Activated naive CD8-positive, alpha-beta T cell (primary cell): ENCODE data around the gene ALDH3B1.

Experiments
- H3K27ac Mint-ChIP-seq: one replicate; pipeline ENCODE4 v1.8.0; 2021; ENCODE audit warnings: mixed read lengths
- H3K27me3 Mint-ChIP-seq: one replicate; pipeline ENCODE4 v1.8.0; 2021; ENCODE audit warnings: mixed read lengths
- H3K36me3 Mint-ChIP-seq: one replicate; pipeline ENCODE4 v1.8.0; 2021; ENCODE audit warnings: mixed read lengths
- H3K4me1 Mint-ChIP-seq: one replicate; pipeline ENCODE4 v1.8.0; 2021; ENCODE audit warnings: low read depth, mixed read lengths
- H3K4me3 Mint-ChIP-seq: one replicate; pipeline ENCODE4 v1.8.0; 2021; ENCODE audit warnings: mild to moderate bottlenecking, mixed read lengths
- H3K9me3 Mint-ChIP-seq: one replicate; pipeline ENCODE4 v1.8.0; 2021; ENCODE audit warnings: low read depth, mixed read lengths

The ALDH3B1 gene

GRCh38 chr11:68016161-68016903, 6.2 kb downstream of the ALDH3B1 start:
- Mint-ChIP-seq H3K36me3 (no peaks in the 10 kb centered on the region), H3K27me3 (no peaks in the 10 kb centered on the region), H3K27ac (no peak overlapping the region), H3K4me1 (no peaks in the 10 kb centered on the region), H3K9me3 (no peaks in the 10 kb centered on the region), H3K4me3 (no peak overlapping the region)

- Mint-ChIP-seq H3K4me1 (no peaks in the 10 kb centered on the region), H3K27me3 (no peaks in the 10 kb centered on the region), H3K36me3 (no peaks in the 10 kb centered on the region), H3K9me3 (no peaks in the 10 kb centered on the region), H3K27ac (no peak overlapping the region), H3K4me3 (no peak overlapping the region)
Measured at GRCh38 chr11:68016904-68017817, 7.0 kb downstream of the ALDH3B1 start.

- Mint-ChIP-seq H3K4me1 (no peaks in the 10 kb centered on the region), H3K27ac (no peak overlapping the region), H3K36me3 (no peaks in the 10 kb centered on the region)
Measured at GRCh38 chr11:68017980-68018729, 8.0 kb downstream of the ALDH3B1 start.

GRCh38 chr11:68018730-68019190, 8.6 kb downstream of the ALDH3B1 start:
- Mint-ChIP-seq H3K4me1 (no peaks in the 10 kb centered on the region), H3K27ac (no peak overlapping the region), H3K27me3 (no peaks in the 10 kb centered on the region), H3K4me3 (no peak overlapping the region), H3K9me3 (no peaks in the 10 kb centered on the region), H3K36me3 (no peaks in the 10 kb centered on the region)

More at GRCh38 chr11:68017980-68018729, 8.0 kb downstream of the ALDH3B1 start:
- Mint-ChIP-seq H3K9me3 (no peaks in the 10 kb centered on the region), H3K27me3 (no peaks in the 10 kb centered on the region), H3K4me3 (no peak overlapping the region)

- Mint-ChIP-seq H3K4me3 (no peak overlapping the region), H3K4me1 (no peaks in the 10 kb centered on the region), H3K27me3 (no peaks in the 10 kb centered on the region), H3K9me3 (peaks cover 3% of the 10 kb centered on the region), H3K27ac (no peak overlapping the region), H3K36me3 (no peaks in the 10 kb centered on the region)
Measured at GRCh38 chr11:68019486-68019885, 9.4 kb downstream of the ALDH3B1 start.

GRCh38 chr11:68020575-68020974, 10.4 kb downstream of the ALDH3B1 start:
- Mint-ChIP-seq H3K27me3 (no peaks in the 10 kb centered on the region), H3K4me3 (no peak overlapping the region), H3K4me1 (no peaks in the 10 kb centered on the region), H3K36me3 (peaks cover 3% of the 10 kb centered on the region), H3K9me3 (peaks cover 7% of the 10 kb centered on the region), H3K27ac (no peak overlapping the region)

- H3K36me3 Mint-ChIP-seq = peaks cover 3% of the 10 kb centered on the region
- peaks cover 7% of the 10 kb centered on the region for H3K9me3 Mint-ChIP-seq
- no peaks in the 10 kb centered on the region for H3K27me3 Mint-ChIP-seq
- H3K4me1 Mint-ChIP-seq = no peaks in the 10 kb centered on the region
- H3K4me3 Mint-ChIP-seq = no peak overlapping the region
- H3K27ac Mint-ChIP-seq = no peak overlapping the region
Measured at GRCh38 chr11:68021167-68021787, 11.2 kb downstream of the ALDH3B1 start.

- no peak overlapping the region for H3K27ac Mint-ChIP-seq
- no peaks in the 10 kb centered on the region for H3K4me1 Mint-ChIP-seq
- H3K4me3 Mint-ChIP-seq = no peak overlapping the region
- no peaks in the 10 kb centered on the region for H3K27me3 Mint-ChIP-seq
- H3K9me3 Mint-ChIP-seq = peaks cover 7% of the 10 kb centered on the region
- H3K36me3 Mint-ChIP-seq = peaks cover 3% of the 10 kb centered on the region
Measured at GRCh38 chr11:68022531-68022930, 12.4 kb downstream of the ALDH3B1 start.

- H3K27me3 Mint-ChIP-seq = no peaks in the 10 kb centered on the region
- peaks cover 6% of the 10 kb centered on the region for H3K4me1 Mint-ChIP-seq
- no peak overlapping the region for H3K4me3 Mint-ChIP-seq
Measured at GRCh38 chr11:68024508-68024907, 14.4 kb downstream of the ALDH3B1 start.

GRCh38 chr11:68025047-68025446, 14.9 kb downstream of the ALDH3B1 start:
- Mint-ChIP-seq H3K36me3 (peaks cover 3% of the 10 kb centered on the region), H3K9me3 (peaks cover 7% of the 10 kb centered on the region), H3K4me1 (peaks cover 8% of the 10 kb centered on the region), H3K27me3 (no peaks in the 10 kb centered on the region), H3K27ac (no peak overlapping the region), H3K4me3 (no peak overlapping the region)

More at GRCh38 chr11:68024508-68024907, 14.4 kb downstream of the ALDH3B1 start:
- Mint-ChIP-seq H3K36me3 (peaks cover 3% of the 10 kb centered on the region), H3K9me3 (peaks cover 7% of the 10 kb centered on the region), H3K27ac (no peak overlapping the region)

- peaks cover 7% of the 10 kb centered on the region for H3K9me3 Mint-ChIP-seq
- H3K4me3 Mint-ChIP-seq = no peak overlapping the region
- H3K36me3 Mint-ChIP-seq = peaks cover 3% of the 10 kb centered on the region
- no peaks in the 10 kb centered on the region for H3K27me3 Mint-ChIP-seq
- H3K4me1 Mint-ChIP-seq = peaks cover 14% of the 10 kb centered on the region
- no peak overlapping the region for H3K27ac Mint-ChIP-seq
Measured at GRCh38 chr11:68026391-68027105, 16.4 kb downstream of the ALDH3B1 start.

GRCh38 chr11:68027667-68028066, 17.5 kb downstream of the ALDH3B1 start:
- H3K27me3 Mint-ChIP-seq = no peaks in the 10 kb centered on the region
- H3K4me1 Mint-ChIP-seq = peaks cover 20% of the 10 kb centered on the region
- H3K9me3 Mint-ChIP-seq = peaks cover 7% of the 10 kb centered on the region

GRCh38 chr11:68028802-68029545, 18.8 kb downstream of the ALDH3B1 start:
- Mint-ChIP-seq H3K27ac (no peak overlapping the region), H3K9me3 (peaks cover 7% of the 10 kb centered on the region), H3K4me1 (peaks cover 20% of the 10 kb centered on the region), H3K4me3 (peak overlapping the region; percentile 98), H3K27me3 (no peaks in the 10 kb centered on the region), H3K36me3 (peaks cover 3% of the 10 kb centered on the region)

More at GRCh38 chr11:68027667-68028066, 17.5 kb downstream of the ALDH3B1 start:
- Mint-ChIP-seq H3K36me3 (peaks cover 3% of the 10 kb centered on the region), H3K4me3 (no peak overlapping the region), H3K27ac (no peak overlapping the region)
